K562 (cell line): ENCODE data around the gene CDKN2C. TPM values are rescaled to one million over a fixed set of nuclear protein-coding genes. Genes with fewer than 3 reads are reported as not detected.

Experiments
- BRCA1 ChIP-seq, 2 experiments: fragments of 450-650 bp in 1 of 2; sonication (generic) in 1 of 2; formaldehyde crosslinking in 1 of 2; IDR thresholded peaks; 2 replicates each; pipeline versions ENCODE4 v1.5.0 to v1.6.1; 2017 to 2020; ENCODE audit warnings: mild to moderate bottlenecking in 1 of 2, missing genetic modification reagents in 1 of 2
- C11orf30 ChIP-seq: fragments of 450-650 bp; IDR thresholded peaks from 2 replicates; pipeline ENCODE4 v1.6.1; 2016; ENCODE audit warnings: low read depth, mild to moderate bottlenecking
- CREBBP ChIP-seq: IDR thresholded peaks from one replicate; pipeline ENCODE4 v1.6.1; 2012; ENCODE audit warnings: low read depth, mild to moderate bottlenecking, control low read depth, inconsistent platforms, low read length
- ELK1 ChIP-seq: sonication (generic); formaldehyde crosslinking; IDR thresholded peaks from 2 replicates; pipeline ENCODE4 v1.8.1; 2022; ENCODE audit warnings: missing genetic modification reagents
- HNRNPUL1 ChIP-seq: fragments of 200-400 bp; formaldehyde crosslinking; IDR thresholded peaks from 2 replicates; pipeline ENCODE4 v1.6.1; 2017; ENCODE audit warnings: low read length
- MAX ChIP-seq: sonication (generic); formaldehyde crosslinking; IDR thresholded peaks from 2 replicates; pipeline ENCODE4 v1.9.0; 2022; ENCODE audit warnings: mild to moderate bottlenecking, missing genetic modification reagents
- MBD2 ChIP-seq: sonication (generic); IDR thresholded peaks from 2 replicates; pipeline ENCODE4 v1.6.1; 2016; ENCODE audit warnings: low read depth, borderline replicate concordance
- RBM34 ChIP-seq: fragments of 200-400 bp; formaldehyde crosslinking; IDR thresholded peaks from 2 replicates; pipeline ENCODE4 v1.6.1; 2018; ENCODE audit warnings: low read length, borderline replicate concordance; ENCODE audit not compliant: insufficient read depth
- RHOXF2B ChIP-seq: fragments of 250-450 bp; sonication (Bioruptor Pico); conservative IDR thresholded peaks from 2 replicates; pipeline ENCODE4 v1.5.1; 2021
- TBL1XR1 ChIP-seq, 2 experiments: IDR thresholded peaks; 2 replicates each; pipeline ENCODE4 v1.6.1; 2012; ENCODE audit warnings: improper control_type of control experiment in 2 of 2, low read length in 2 of 2, mild to moderate bottlenecking in 1 of 2
- XRCC5 ChIP-seq: fragments of 200-400 bp; formaldehyde crosslinking; IDR thresholded peaks from 2 replicates; pipeline ENCODE4 v1.6.1; 2017; ENCODE audit warnings: low read depth, mild to moderate bottlenecking, low read length
- ZNF609 ChIP-seq: sonication (generic); formaldehyde crosslinking; IDR thresholded peaks from 2 replicates; pipeline ENCODE4 v1.8.1; 2023; ENCODE audit warnings: missing genetic modification reagents, mild to moderate bottlenecking, borderline replicate concordance
- ZNF830 ChIP-seq: fragments of 250-450 bp; sonication (Bioruptor Pico); IDR thresholded peaks from 2 replicates; pipeline ENCODE4 v1.5.0; 2021; ENCODE audit warnings: mild to moderate bottlenecking
- ZSCAN32 ChIP-seq: fragments of 450-650 bp; formaldehyde crosslinking; IDR thresholded peaks from 2 replicates; pipeline ENCODE4 v1.4.0; 2020; ENCODE audit warnings: mild to moderate bottlenecking, moderate library complexity
- polyA plus RNA-seq, 8 experiments: library from polyadenylated mRNA; depleted of rRNA in 4 of 8; stranded (reverse) in 5 of 8; unstranded in 3 of 8; fragments of >200 nt; fragmentation: Nextera tagmentation in 2 of 8; fragmentation: Illumina TruSeq in 1 of 8; extraction: Ambion mirVana in 2 of 8; extraction: Trizol in 1 of 8; gene quantifications; 2 replicates each; pipeline versions ENCODE4 v1.2.1 to v1.2.3, GENCODE V29; 2011 to 2014; ENCODE audit warnings: inconsistent platforms in 1 of 8, missing spikeins in 1 of 8
- total RNA-seq, 7 experiments: library from RNA; depleted of rRNA in 6 of 7; stranded (reverse); fragments of >200 nt in 6 of 7; fragmentation: Illumina TruSeq in 2 of 7; extraction: Trizol in 2 of 7; gene quantifications; 2 replicates each; pipeline versions ENCODE4 v1.2.1 to v1.2.3, GENCODE V29; 2011 to 2021; ENCODE audit warnings: low replicate concordance in 1 of 7
- TF ChIP-seq, protein P1 (sequence below): sonication (generic); formaldehyde crosslinking; IDR thresholded peaks from 2 replicates; pipeline ENCODE4 v1.8.1; 2023; ENCODE audit warnings: mild to moderate bottlenecking, missing genetic modification reagents
- TF ChIP-seq, protein P2 (sequence below), 2 experiments: fragments of 200-800 bp in 1 of 2; sonication (Bioruptor generic) in 1 of 2; sonication (generic) in 1 of 2; formaldehyde crosslinking in 1 of 2; IDR thresholded peaks in 1 of 2; conservative IDR thresholded peaks in 1 of 2; 2 replicates each; pipeline versions ENCODE4 v1.5.0 to v1.6.1; 2016 to 2020; ENCODE audit warnings: missing compliant biosample characterization in 1 of 2, missing genetic modification characterization in 1 of 2, missing genetic modification reagents in 1 of 2

The CDKN2C gene
- total and polyA plus RNA-seq, 9 of the 15 experiments (the other 6 are each of a cell fraction or from before 2014, with no cell fraction given), result 11.9 to 74.3 (median 45.9) TPM

DNA sequence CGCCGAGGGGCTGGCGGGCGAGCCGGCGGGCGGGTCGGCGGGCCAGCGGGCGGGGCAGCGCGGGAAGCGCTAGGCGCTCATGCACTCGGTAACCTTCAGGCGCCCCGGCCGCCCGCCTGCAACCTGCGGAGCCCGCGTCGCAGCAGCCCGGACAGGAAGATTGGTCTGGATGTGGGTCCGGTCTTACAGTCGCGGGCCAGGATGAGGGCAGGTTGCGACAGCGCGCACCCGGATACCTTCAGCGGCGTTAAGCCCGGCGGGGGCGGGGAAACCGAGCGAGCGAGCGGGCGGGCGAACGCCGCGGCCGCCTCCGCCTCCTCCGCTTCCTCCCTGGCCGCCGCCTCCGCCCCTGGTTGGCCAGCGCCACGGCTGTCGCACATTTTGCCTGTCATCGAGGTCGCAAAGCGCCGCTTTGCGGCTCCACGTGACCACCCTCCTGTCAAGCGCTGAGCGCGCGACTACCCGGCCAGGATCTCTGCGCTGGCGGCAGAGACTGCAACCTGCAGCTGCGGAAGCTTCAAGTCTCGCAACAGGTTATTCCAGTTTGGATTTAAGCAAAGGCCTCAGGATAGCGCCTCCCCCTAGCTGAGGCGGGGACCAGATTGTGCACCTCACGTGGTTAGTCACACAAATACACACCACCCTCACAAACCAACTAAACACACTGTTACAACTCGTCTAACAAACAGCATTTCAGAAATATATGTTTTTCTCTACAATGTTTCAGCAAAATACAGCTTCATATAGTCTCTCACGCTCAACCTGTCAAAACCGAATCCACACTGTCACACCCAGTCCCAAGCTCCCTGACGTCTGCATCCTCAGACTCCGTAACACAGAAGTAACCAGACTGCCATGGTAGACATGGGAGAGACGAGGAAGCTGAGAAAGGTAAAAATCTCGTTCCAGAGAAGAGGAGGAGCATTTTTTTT lies 9.9 kb upstream of the CDKN2C start, which contains the start of gene FAF1 (continued):
- TF ChIP-seq, protein P1, sequence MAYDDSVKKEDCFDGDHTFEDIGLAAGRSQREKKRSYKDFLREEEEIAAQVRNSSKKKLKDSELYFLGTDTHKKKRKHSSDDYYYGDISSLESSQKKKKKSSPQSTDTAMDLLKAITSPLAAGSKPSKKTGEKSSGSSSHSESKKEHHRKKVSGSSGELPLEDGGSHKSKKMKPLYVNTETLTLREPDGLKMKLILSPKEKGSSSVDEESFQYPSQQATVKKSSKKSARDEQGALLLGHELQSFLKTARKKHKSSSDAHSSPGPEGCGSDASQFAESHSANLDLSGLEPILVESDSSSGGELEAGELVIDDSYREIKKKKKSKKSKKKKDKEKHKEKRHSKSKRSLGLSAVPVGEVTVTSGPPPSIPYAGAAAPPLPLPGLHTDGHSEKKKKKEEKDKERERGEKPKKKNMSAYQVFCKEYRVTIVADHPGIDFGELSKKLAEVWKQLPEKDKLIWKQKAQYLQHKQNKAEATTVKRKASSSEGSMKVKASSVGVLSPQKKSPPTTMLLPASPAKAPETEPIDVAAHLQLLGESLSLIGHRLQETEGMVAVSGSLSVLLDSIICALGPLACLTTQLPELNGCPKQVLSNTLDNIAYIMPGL (CRISPR knock-in tag), result no peak
- TF ChIP-seq HNRNPUL1 (no peak), ELK1 (CRISPR knock-in tag) (no peak), BRCA1 (IDR thresholded peaks at IDR 0.05) (no peak), BRCA1 (CRISPR knock-in tag; IDR thresholded peaks at IDR 0.05) (no peak), XRCC5 (no peak), MBD2 (peak; percentile 88), C11orf30 (peak; percentile 98), RBM34 (0 out of 2 replicates have a peak, but pooled peaks have one; percentile 61), ZSCAN32 (no peak), RHOXF2B (CRISPR knock-in tag) (no peak), ZNF609 (no peak), MAX (CRISPR knock-in tag) (peak; percentile 98), TBL1XR1 (IDR thresholded peaks at IDR 0.05; ENCODE audit: low read length in 2 of 2) (peak; percentile 24 to 86; a peak in 3 of 4 replicates), ZNF830 (CRISPR knock-in tag) (no peak), CREBBP (no peak)
- TF ChIP-seq, protein P2, sequence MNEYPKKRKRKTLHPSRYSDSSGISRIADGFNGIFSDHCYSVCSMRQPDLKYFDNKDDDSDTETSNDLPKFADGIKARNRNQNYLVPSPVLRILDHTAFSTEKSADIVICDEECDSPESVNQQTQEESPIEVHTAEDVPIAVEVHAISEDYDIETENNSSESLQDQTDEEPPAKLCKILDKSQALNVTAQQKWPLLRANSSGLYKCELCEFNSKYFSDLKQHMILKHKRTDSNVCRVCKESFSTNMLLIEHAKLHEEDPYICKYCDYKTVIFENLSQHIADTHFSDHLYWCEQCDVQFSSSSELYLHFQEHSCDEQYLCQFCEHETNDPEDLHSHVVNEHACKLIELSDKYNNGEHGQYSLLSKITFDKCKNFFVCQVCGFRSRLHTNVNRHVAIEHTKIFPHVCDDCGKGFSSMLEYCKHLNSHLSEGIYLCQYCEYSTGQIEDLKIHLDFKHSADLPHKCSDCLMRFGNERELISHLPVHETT (CRISPR knock-in tag; conservative IDR thresholded peaks at IDR 0.05 in 1 of 2, IDR thresholded peaks at IDR 0.05 in 1 of 2), result peak in 1 of 2 experiments; percentile 100; a peak in 2 of 4 replicates
